ENCODE data around the gene PPP6R1. TPM values are rescaled to one million over a fixed set of nuclear protein-coding genes. Genes with fewer than 3 reads are reported as not detected.
"Not testable (repeated sequence)": the region's sequence is repeated elsewhere in the genome, so short reads cannot be mapped to it uniquely, and the experiment has no call there.

Gene PPP6R1
- total RNA-seq, 1 experiment from 2014 or later = 113 TPM

- BruUV-seq (replicated peaks) = no TSS peak
Observed at GRCh38 chr19:55226273-55226672, 32.5 kb downstream of the PPP6R1 start.

GRCh38 chr19:55225415-55225958 is 33.3 kb downstream of the PPP6R1 start:
- intact Hi-C loops (cut with micrococcal nuclease; ENCODE audit: unreplicated experiment) = no loop called here
- Mint-ChIP-seq H3K36me3 (ENCODE audit: insufficient read depth, unreplicated experiment) (peaks cover 72% of the 10 kb centered on the region), H3K9me3 (ENCODE audit: unreplicated experiment) (peaks cover 14% of the 10 kb centered on the region), H3K4me3 (ENCODE audit: unreplicated experiment) (peak overlapping the region; percentile 20), H3K27ac (ENCODE audit: unreplicated experiment) (peak overlapping the region; percentile 60), H3K27me3 (ENCODE audit: insufficient read depth, unreplicated experiment) (no peaks in the 10 kb centered on the region), H3K4me1 (ENCODE audit: low read depth, unreplicated experiment) (peaks cover 35% of the 10 kb centered on the region)
- no peak for TF ChIP-seq CTCF (IDR thresholded peaks at IDR 0.05; ENCODE audit: insufficient read depth in 1 of 2, low read depth in 1 of 2, low read length in 1 of 2, severe bottlenecking in 1 of 2, unreplicated experiment in 1 of 2)
- Histone ChIP-seq H3K36me3 (ENCODE audit: control insufficient read depth, insufficient read depth, low read length) (peaks cover 3% of the 10 kb centered on the region), H3K4me1 (peaks cover 32% of the 10 kb centered on the region), H3K27me3 (replicated peaks; ENCODE audit: control insufficient read depth, insufficient read depth, low read length) (no peaks in the 10 kb centered on the region), H3K4me3 (ENCODE audit: low read depth, low read length) (no peak overlapping the region), H3K9me3 (0 out of 2 replicates have a peak, but pooled peaks cover 1% of the 10 kb centered on the region)
- BruUV-seq (replicated peaks) = no TSS peak
- DNase-seq = no peak
- CTCF ChIA-PET = no interaction called here
- POLR2A ChIA-PET = no interaction called here

More at GRCh38 chr19:55226273-55226672, 32.5 kb downstream of the PPP6R1 start:
- no peak for DNase-seq
- Histone ChIP-seq H3K4me3 (ENCODE audit: low read depth, low read length) (no peak overlapping the region), H3K9me3 (no peaks in the 10 kb centered on the region), H3K27me3 (replicated peaks; ENCODE audit: control insufficient read depth, insufficient read depth, low read length) (no peaks in the 10 kb centered on the region), H3K4me1 (peaks cover 32% of the 10 kb centered on the region), H3K36me3 (ENCODE audit: control insufficient read depth, insufficient read depth, low read length) (peaks cover 3% of the 10 kb centered on the region)
- Mint-ChIP-seq H3K9me3 (ENCODE audit: unreplicated experiment) (peaks cover 7% of the 10 kb centered on the region), H3K27ac (ENCODE audit: unreplicated experiment) (no peak overlapping the region), H3K4me1 (ENCODE audit: low read depth, unreplicated experiment) (peaks cover 35% of the 10 kb centered on the region), H3K4me3 (ENCODE audit: unreplicated experiment) (no peak overlapping the region), H3K36me3 (ENCODE audit: insufficient read depth, unreplicated experiment) (peaks cover 69% of the 10 kb centered on the region), H3K27me3 (ENCODE audit: insufficient read depth, unreplicated experiment) (no peaks in the 10 kb centered on the region)
- CTCF ChIA-PET = no interaction called here
- POLR2A ChIA-PET = no interaction called here
- no peak for TF ChIP-seq CTCF (IDR thresholded peaks at IDR 0.05; ENCODE audit: insufficient read depth in 1 of 2, low read depth in 1 of 2, low read length in 1 of 2, severe bottlenecking in 1 of 2, unreplicated experiment in 1 of 2)
- intact Hi-C loops (cut with micrococcal nuclease; ENCODE audit: unreplicated experiment) = no loop called here

- peaks cover 29% of the 10 kb centered on the region for H3K4me1 Mint-ChIP-seq (ENCODE audit: low read depth, unreplicated experiment)
Observed at GRCh38 chr19:55224679-55225414, 34.0 kb downstream of the PPP6R1 start.

More at GRCh38 chr19:55224679-55225414, 34.0 kb downstream of the PPP6R1 start:
- H3K4me3 ChIP-seq (ENCODE audit: low read depth, low read length); CTCF ChIA-PET; intact Hi-C loops (cut with micrococcal nuclease; ENCODE audit: unreplicated experiment); POLR2A ChIA-PET; DNase-seq; H3K36me3 ChIP-seq (ENCODE audit: control insufficient read depth, insufficient read depth, low read length); BruUV-seq (replicated peaks); H3K9me3 ChIP-seq; H3K4me3 Mint-ChIP-seq (ENCODE audit: unreplicated experiment); H3K27me3 Mint-ChIP-seq (ENCODE audit: insufficient read depth, unreplicated experiment); H3K27me3 ChIP-seq (replicated peaks; ENCODE audit: control insufficient read depth, insufficient read depth, low read length): not testable (repeated sequence)
- Mint-ChIP-seq H3K9me3 (ENCODE audit: unreplicated experiment) (peaks cover 20% of the 10 kb centered on the region), H3K36me3 (ENCODE audit: insufficient read depth, unreplicated experiment) (peaks cover 78% of the 10 kb centered on the region), H3K27ac (ENCODE audit: unreplicated experiment) (peak overlapping the region; percentile 60)
- H3K4me1 ChIP-seq = peaks cover 27% of the 10 kb centered on the region

Measured in Caco-2 (cell line).